Right forelimb (tissue), 1 donor: ENCODE results near the gene IGFBP7.
"Not testable (repeated sequence)": the region's sequence is repeated elsewhere in the genome, so short reads cannot be mapped to it uniquely, and the experiment has no call there.

Source experiments
- DNase-seq: peaks from one replicate; pipeline ENCODE4 v3.0.0-alpha.2; 2018

Gene IGFBP7

DNA sequence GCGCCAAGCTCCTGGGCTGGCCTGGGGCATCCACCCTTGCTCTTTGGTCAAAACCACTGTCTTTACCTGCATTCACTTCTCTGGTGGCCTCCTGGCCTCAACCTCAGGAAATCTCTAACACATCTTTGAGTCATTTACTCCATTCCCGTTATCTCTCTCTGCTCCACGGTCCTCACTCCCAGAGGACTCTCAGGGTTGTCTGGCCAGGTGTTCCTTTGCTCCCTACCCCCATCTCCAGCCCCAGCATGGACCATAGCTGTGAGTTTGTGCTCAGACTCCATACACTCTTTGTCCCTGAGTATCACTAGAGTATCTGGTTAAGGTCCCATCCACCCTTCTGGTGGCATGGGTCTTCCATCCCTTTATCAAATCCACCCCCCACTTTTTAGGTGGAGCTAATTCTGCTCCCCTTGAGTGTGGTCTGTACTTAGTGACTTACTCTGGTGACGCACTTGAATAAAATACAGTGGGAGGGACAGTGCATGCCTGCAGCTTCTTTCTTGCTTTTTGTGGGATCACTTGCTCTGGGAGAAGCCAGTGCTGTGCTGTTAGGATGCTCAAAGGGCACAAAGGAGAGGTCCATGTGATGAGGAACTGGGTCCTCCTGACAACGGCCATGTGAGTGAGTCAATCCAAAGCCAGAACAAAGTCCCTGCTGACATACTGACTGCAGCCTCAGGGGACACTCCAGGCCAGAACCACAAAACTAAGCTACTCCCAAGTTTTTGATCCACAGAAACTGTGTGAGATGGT is 44.3 kb downstream of the IGFBP7 start:
- no peak for DNase-seq

DNA sequence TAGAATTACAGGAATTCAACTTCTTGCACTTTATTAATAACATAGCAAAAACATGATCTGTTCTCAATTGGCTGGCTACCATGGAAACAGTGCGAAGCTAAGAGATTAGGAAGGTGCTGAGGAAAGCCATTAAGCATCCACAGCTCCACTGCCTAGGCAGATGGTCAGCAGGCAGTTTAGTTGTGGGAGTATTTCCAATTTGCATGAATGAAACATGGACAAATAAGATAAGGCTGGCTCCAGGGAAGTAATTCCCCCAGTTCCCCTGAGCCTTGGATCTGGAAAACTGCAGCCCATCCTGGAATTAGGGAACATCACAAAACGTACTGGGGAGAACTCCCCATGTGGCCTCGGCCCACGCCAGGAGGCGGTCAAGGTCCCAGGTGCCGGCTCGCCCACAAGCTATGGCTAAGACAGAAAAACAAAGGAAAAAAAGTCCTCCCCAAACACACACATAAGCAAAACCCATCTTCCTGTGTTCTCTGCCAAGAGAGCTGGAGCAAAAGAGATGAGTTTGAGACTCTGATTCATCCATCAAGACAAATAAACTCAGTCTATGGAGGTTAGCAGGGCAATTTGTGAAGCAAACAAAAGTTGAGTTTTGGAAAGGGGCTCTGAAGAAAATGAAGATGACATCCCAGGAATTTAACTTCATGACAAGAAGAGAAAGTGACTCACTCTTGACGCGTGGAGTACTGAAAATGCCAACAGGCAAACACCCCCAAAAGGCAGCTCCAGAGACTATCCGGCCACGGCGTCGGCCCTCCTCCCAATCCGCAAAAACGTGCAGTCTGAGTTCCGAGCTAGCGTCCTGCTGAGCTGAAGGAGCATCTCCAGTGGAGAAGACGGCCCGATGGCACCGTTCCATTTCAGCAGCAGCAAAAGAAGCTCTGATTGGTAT is 45.1 kb downstream of the IGFBP7 start:
- no peak for DNase-seq

DNA sequence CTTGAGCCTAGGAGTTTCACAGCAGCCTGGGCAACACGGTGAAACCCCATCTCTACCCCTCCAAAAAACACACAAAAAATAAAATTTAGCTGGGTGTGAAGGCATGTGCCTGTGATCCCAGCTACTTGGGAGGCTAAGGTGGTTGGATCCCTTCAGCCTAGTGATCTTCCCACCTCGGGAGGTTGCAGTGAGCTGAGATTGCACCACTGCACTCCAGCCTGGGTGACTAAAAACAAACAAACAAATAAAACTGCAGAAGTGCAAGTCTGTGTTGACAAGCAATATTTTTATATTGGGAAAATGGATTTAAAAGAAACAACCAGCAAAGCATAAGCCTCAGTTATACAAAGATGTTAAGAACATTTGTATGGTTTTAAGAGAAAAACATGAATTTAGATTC is 46.1 kb downstream of the IGFBP7 start:
- DNase-seq, result no peak

DNA sequence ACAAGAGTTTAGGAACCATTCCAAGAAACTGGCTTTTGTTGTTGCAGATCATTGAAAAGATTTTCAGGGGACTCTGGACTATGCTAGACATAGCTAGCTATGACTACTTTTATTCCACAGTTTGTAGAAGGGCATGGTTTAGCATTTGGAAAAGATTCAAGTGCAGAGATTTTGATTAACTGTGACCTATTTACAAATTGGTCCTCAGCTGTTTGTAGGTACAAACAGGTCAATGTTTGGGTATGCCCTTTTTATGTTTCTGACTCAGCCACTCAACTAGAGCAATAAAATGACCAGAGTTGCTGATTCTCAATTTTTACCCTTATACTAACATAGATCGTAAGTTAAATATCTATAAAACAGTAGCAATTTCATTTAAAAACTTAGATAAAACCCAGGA is 46.7 kb downstream of the IGFBP7 start:
- DNase-seq, result no peak

DNA sequence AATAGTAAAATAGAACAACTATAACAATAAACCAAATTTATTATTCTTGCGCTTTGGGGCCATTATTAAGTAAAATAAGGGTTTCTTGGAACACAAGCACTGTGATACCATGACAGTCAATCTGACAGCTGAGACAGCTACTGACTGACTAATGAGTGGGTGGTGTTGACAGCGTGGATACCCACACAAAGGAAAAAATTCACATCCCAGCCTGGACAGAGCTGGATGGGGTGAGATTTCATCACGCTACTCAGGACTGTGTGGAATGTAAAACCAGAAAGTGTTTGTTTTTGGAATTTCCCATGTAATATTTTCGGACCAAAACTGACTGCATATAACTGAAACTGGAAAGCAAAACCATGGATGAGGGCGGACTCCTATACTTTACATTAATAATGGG is 48.8 kb downstream of the IGFBP7 start:
- no peak for DNase-seq

DNA sequence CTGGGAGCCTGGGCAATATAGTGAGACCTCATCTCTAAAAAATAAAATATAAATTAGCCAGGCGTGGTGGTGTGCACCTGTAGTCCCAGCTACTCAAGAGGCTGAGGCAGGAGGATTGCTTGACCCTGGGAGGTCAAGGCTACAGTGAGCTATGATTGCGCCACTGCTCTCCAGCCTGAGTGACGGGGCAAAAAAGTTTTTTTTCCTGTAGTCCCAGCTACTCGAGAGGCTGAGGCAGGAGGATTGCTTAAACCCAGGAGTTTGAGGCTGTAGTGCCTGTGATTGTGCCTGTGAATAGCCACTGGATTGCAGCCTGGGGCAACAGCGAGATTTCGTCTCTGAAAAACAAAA is 49.5 kb downstream of the IGFBP7 start:
- not testable (repeated sequence) for DNase-seq

DNA sequence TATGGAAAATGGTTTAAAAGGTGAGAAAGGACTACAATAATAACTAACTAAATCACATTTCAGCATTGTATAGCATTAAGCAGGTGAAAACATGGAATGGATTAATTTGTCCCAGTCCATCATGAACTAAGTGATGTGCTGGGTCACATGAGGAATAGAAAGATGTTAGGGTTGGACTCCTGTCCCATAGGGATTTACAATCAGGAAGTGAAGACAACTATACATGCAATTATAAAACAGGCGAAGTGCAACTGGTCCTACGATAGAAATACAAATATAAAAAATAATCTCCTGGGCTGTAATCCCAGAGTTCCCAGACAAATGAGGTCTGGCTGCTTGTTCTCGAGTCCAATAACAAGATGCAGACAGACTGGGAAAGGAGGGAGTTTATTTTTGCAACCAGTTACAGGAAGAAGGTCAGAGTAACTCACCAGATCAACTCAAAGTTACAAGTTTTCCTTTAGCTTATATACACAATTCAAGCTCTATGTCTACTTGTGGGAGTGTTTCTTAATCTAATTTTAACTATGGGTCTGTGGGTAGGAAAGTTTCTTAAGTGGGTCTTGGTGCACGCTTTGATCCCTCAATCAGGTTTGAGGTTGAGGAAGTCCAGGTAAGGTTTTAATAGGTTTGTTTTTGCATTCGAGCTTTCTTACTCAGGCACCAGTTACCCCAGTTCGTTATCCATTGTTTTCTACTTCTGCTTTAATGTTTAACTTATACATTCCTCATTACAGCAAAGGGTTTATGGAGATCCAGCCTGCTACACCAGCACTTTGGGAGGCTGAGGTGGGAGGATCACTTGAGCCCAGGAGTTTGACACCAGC is 50.1 kb downstream of the IGFBP7 start:
- no peak for DNase-seq

DNA sequence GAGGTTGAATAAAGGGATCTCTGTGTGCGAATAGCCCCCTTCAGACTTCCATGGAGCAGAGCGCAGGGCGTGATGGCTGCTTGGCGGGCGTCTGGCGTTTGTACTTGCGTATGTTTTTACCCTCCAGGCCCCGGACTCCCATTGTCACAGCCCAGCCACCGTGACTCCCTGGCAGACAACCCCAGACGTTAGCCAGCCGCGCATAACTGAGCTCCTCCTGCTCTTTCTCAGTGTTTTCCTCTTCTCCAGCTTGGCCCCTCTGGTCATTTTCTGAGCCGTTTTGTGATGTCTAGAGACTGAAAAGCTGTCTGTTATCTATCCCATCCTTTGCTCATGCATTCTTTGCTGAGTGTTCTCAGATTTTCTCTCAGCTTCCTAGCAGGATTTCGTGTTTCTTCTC is 54.3 kb downstream of the IGFBP7 start:
- DNase-seq, result no peak

DNA sequence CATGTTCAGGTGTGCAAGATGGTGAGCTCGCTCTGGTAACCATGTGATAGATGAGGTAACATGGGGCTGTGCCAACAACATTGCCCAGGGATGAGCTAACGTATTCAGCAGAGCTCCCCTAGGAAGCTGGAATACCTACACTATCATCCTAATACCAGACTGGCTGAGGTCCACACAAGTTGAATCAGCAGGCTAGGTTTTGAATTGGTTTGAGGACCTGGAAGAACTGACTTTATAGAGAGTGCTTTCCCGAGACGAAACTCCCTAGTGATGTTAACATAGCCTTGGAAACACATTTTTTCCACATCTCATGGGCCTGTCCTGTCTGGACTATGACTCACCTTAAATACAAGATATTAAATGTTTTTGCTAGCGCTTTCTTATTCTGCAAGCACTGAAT is 56.7 kb downstream of the IGFBP7 start:
- DNase-seq, result no peak

DNA sequence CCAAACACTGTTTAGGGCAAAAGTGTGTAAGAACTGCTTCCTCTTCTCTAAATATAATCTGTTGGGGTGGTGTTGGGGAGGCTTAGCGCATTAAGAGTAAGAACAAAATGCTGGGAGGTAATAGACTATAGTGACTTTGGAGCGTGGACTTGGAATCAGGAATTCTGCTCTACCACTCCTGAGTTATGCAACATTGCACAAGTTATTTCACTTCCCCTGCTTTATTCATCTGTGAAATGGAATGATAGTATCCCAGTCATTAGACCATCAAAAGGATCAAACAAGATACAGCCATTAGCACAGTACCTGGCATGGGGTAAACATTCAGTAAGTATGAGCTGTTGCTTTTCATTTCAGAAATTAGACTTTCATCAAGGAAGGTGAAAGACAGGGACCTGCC is 58.7 kb downstream of the IGFBP7 start:
- no peak for DNase-seq

DNA sequence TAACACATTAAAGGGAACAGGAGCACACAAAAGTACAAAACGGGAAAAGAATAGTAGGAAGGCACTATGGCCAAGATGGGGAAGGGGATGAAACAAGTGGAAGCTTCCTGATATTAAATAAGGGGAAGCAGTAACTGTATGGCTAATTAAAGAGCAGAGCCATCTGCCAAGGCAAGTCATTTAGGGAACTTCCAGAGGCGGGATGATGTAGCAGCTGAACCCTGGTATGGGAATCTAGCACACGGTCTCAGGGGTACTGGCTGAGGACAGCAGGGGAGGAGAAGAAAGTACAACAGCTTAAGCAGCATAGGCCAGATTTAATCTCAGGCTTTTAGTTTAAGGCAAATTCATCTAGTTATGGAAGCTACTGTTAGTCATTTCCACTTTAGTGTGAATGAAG is 59.1 kb downstream of the IGFBP7 start:
- DNase-seq, result no peak

DNA sequence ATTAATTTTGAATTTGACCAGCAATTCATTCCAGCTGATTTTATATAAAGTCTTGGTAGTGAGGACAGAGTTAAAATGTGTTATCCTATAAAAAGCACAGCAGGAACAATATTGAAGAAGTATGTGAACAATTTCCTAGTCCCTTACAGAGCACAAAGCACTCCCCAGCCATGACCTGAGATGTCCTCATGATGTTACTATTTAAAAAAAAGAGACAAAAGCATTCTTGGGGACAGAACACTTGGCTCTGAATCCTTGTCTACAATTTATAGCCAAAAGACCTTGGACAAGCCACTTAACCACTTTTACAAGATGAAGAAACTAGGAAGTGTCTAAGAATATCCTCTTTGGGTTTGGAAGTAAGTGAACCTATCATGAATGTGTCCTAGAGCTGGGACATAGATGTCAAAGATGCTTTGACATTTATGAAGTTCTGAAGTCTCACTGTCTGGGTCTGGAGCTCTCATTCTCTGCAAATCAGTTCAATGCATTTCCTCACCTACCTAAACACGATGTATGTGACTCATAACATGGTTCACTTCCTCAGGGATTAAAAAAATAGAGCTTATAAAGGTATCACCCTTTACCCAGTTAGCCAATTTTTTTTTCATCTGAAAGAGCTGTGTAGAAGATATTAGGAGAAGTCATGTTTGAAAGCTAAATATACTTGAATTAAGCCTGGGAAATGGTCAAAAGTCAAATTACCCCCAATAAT is 61.4 kb downstream of the IGFBP7 start:
- DNase-seq, result no peak

DNA sequence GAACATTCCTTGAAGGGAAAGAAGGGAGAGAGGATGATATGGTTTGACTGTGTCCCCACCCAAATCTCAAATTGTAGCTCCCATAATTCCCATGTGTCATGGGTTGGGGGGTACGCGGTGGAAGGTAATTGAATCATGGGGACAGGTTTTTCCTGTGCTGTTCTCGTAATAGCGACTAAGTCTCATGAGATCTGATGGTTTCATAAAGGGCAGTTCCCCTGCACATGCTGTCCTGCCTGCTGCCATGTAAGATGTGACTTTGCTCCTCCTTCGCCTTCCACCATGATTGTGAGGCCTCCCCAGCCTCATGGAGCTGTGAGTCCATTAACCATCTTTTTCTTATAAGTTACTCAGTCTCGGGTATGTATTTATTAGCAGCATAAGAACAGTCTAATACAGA is 63.1 kb downstream of the IGFBP7 start:
- not testable (repeated sequence) for DNase-seq

DNA sequence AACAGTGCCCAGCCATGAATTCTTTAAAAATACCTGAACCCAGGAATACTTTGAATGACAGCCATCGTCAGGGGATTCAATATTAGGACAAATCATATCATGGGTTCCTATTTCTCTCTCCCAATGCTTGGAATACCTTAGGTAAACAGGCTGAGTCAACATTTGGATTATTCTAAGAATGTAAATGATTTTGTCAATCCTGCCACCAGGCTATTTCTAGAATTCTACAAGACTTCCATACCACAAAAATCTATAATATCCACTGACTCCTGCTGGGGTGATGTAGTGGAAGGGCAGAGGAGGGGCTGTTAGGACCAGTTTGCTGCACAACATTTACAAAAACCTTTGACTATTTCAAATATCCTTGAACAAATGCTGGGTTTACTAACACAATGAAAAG is 65.2 kb downstream of the IGFBP7 start:
- no peak for DNase-seq

DNA sequence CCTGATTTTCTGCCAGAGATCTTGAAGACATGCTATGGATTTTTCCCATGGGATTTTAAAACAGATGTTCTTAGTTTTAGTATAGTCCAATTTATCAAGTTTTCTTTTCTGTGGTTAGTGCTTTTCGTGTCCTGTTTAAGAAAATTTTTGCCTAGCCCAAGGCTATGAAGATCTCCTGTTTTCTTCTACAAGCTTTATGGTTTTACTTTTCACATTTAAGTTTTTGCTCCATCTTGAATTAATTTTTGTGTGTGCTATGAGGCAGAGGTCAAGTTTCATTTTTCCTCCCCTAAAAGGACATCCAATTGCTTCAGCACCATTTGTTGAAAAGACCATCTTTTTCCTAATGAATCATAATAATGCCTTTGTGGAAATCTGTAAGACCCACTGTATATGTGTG is 65.9 kb downstream of the IGFBP7 start:
- no peak for DNase-seq

DNA sequence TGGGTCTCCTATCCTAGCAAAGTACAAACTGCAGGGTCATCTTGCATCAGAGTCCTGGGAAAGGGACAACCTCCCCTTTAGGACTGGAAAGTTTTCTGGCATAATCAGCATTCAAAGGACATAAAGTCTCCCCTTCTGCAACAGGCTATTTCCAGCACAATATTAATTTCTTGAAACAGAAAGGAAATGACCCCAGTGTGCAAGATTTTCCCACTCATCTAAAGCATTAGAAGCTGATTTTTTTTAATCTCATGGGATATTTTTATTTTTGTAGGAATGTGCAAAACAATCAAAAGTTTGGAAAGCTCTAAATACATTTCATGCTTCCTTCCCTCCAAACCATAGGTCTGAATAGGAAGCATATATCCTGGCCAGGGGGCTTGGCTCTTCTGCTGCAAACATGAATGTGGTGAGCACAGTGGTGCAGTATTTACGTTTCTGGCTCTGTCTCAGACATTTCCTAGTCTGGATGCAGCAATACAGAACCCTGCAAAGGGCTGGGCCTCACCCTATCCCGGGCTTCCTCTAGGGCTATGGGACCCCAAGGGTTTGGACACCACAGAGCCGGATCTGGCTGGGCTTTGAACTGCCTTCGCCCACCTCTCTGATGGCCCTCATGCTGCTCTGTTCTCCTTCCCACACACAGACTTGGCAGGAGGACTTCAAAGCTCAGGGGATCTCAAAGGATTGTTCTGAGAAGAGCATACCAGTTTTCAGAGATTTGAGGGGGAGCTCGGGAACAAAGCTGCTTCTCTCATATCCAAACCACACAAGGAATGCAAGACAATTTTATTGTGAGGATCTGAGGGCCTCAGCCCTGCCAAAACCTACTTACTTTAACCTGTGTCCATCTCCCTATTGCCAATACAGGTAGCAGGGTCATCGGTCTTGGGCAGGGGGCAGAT is 66.6 kb downstream of the IGFBP7 start:
- DNase-seq, result peak; percentile 85

DNA sequence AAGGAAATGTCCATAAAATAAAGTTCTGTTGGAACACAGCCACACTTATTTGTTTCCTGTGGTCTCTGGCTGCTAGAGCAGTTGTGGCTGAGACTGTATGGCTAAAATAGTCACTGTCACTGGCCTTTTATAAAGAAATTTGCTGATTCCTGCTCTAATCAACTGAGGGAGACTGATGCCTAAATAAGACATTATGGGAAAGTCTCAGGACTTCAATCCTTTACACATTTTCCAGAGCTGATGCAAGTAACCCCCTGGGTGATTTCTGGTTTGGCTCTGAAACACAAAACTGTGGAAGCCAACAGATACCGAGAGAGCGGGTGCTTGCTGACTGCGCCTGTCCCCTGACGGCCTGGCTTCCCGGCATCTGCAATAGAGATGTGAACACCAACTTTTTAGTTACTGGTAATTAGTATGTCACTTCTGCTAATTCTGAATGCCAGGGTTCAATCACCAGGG is 67.4 kb downstream of the IGFBP7 start:
- DNase-seq, result peak; percentile 66

DNA sequence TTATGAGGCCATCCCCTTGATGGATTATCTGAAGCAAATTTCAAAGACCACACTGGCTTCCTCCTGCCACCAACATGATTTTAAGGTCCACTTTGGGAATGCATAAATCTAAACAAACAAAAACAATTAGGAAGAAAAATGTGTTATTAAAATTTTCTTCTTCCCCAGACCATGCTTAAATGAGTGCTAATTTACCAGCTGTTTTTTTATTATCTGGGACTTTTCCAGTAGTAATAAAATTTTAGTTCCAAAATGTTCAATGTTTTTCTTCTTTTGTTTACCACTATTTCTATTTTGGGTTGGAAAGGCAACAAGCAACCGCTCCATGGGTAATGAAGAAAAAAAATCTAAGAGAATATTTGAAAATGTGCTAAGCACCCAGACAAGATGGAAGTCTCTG is 69.2 kb downstream of the IGFBP7 start:
- DNase-seq, result no peak

DNA sequence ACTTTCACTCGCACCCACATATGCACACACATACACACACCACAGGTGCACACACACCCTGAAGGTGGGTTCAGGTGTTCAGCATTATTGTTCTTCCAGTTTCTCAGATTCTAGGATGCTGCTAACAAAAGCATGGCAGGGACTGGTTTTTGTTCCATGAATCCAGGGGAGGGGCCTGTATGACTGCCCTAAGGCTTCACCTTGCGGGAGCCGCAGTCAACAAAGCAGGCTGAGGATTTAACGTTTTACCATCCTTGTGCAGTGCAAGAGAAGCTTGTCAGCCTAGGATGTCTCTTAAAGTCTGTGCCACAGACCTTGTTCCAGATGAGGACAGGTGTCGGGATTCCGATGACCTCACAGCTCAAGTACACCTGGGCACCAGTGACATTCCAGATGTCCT is 69.7 kb downstream of the IGFBP7 start:
- DNase-seq, result no peak

DNA sequence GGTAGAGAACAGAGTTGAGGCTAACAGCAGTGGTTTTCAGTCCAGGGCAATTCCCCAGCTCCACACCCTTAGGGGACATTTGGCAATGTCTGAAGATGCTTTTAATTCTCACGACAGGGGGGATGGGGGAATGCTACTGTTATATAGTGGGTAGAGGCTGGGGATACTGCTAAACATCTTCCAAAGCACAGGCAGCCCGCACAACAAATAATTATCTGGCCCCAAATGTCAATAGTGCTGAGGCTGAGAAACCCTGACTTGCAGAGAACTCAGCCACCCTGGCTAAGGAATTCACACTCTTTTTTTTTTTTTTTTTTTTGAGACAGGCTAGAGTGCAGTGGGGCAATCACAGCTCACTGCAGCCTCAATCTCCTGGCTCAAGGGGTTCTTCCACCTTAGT is 70.8 kb downstream of the IGFBP7 start:
- no peak for DNase-seq

DNA sequence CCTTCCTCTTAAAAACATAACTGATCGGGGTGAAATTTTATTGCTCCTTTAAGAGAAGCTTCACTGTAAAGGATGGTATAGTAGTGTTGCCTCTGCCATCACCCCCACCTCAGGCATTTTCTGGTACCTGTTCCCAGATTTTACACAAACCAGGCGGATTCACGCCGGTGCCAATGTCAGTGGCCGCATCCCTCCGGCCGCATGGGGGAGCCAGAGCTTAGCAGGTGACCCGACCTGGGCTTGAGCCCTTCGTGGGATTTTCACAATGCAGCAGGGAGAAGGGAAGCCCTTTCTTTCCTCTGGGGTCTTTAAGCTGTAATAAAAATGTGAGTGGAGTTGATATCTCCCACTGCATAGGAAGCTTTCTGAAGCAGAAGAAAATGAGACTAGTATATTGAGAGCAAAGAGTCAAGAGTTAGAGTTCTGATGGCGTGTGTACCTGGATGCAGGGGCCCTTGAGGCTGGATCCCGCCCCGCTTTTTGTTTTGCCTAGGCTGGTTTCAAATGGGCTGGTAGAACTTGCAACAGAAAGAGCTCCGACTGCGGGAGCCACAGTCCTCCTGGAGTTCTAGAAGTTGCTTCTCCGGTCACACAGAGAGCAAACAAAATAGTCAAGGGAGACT is 72.1 kb downstream of the IGFBP7 start:
- peak; percentile 73 for DNase-seq
